ENCODE results near the gene AADACL2.

GRCh38 chr3:151697496-151697895, 36.2 kb upstream of the AADACL2 start:
- no peak for TF ChIP-seq CTCF (IDR thresholded peaks at IDR 0.05)
- no peak for TF ChIP-seq POLR2AphosphoS5 (IDR thresholded peaks at IDR 0.05; ENCODE audit: low read depth, low read length)
- no peak for TF ChIP-seq EP300 (IDR thresholded peaks at IDR 0.05; ENCODE audit: borderline replicate concordance in 1 of 2, low read depth in 1 of 2, low read length in 1 of 2)
- no peak for TF ChIP-seq TAF1 (IDR thresholded peaks at IDR 0.05; ENCODE audit: borderline replicate concordance, low read depth, low read length)
- no peak for TF ChIP-seq JUND (IDR thresholded peaks at IDR 0.05)
- TF ChIP-seq REST (IDR thresholded peaks at IDR 0.05; ENCODE audit: low read depth, low read length): no peak
- no peak for TF ChIP-seq FOXJ3 (CRISPR knock-in tag; IDR thresholded peaks at IDR 0.05)
- no peak for TF ChIP-seq GABPA (IDR thresholded peaks at IDR 0.05; ENCODE audit: low read depth)
- TF ChIP-seq EZH2phosphoT487 (IDR thresholded peaks at IDR 0.05; ENCODE audit: borderline replicate concordance, low read depth): no peak
- no peak for TF ChIP-seq RXRA (IDR thresholded peaks at IDR 0.05; ENCODE audit: borderline replicate concordance, low read depth)
- no peak for TF ChIP-seq YY1 (IDR thresholded peaks at IDR 0.05; ENCODE audit: low read depth)
- no peak for TF ChIP-seq MAX (IDR thresholded peaks at IDR 0.05; ENCODE audit: low read depth)
- TF ChIP-seq RFX5 (IDR thresholded peaks at IDR 0.05; ENCODE audit: low read length): no peak
- no peak for TF ChIP-seq RAD21 (IDR thresholded peaks at IDR 0.05; ENCODE audit: low read length)
